PFSK-1 (cell line): Measurements from ENCODE around the gene RIMS4.

Source experiments
- FOXP2 ChIP-seq: optimal IDR thresholded peaks from 2 replicates; pipeline ENCODE3; 2011; ENCODE audit warnings: borderline replicate concordance, control low read depth, inconsistent platforms; ENCODE audit not compliant: insufficient read depth; ENCODE audit errors: extremely low read length, extremely low read depth
- POLR2AphosphoS5 ChIP-seq: IDR thresholded peaks from 2 replicates; pipeline ENCODE4 v1.6.1; 2012; ENCODE audit warnings: low read depth, mild to moderate bottlenecking, control low read depth, low read length, moderate library complexity
- REST ChIP-seq, 2 experiments: IDR thresholded peaks; 2 replicates each; pipeline versions ENCODE4 v1.6.1 to v1.8.0; 2011 to 2012; ENCODE audit warnings: low read depth in 2 of 2, low read length in 2 of 2, control low read depth in 1 of 2, inconsistent platforms in 1 of 2, mild to moderate bottlenecking in 1 of 2, moderate library complexity in 1 of 2; ENCODE audit not compliant: insufficient read depth in 1 of 2
- SIN3A ChIP-seq: IDR thresholded peaks from 2 replicates; pipeline ENCODE4 v1.6.1; 2012; ENCODE audit warnings: mild to moderate bottlenecking, low read length, moderate library complexity, borderline replicate concordance; ENCODE audit not compliant: insufficient read depth
- TAF1 ChIP-seq: IDR thresholded peaks from 2 replicates; pipeline ENCODE4 v1.6.1; 2012; ENCODE audit warnings: low read length, control low read depth, borderline replicate concordance; ENCODE audit not compliant: insufficient read depth

The RIMS4 gene

GRCh38 chr20:44773070-44773829, 37.1 kb downstream of the RIMS4 start:
- TF ChIP-seq SIN3A (no peak), REST (IDR thresholded peaks at IDR 0.05; ENCODE audit: insufficient read depth in 1 of 2, low read depth in 2 of 2, low read length in 2 of 2) (no peak), TAF1 (no peak), FOXP2 (no peak), POLR2AphosphoS5 (no peak)

GRCh38 chr20:44772636-44773035, 37.7 kb downstream of the RIMS4 start:
- TF ChIP-seq TAF1, result no peak
- no peak for TF ChIP-seq FOXP2
- TF ChIP-seq POLR2AphosphoS5, result no peak
- no peak for TF ChIP-seq REST (IDR thresholded peaks at IDR 0.05; ENCODE audit: insufficient read depth in 1 of 2, low read depth in 2 of 2, low read length in 2 of 2)
- TF ChIP-seq SIN3A, result no peak

- TF ChIP-seq REST (IDR thresholded peaks at IDR 0.05; ENCODE audit: insufficient read depth in 1 of 2, low read depth in 2 of 2, low read length in 2 of 2), result no peak
- TF ChIP-seq SIN3A, result no peak
- TF ChIP-seq POLR2AphosphoS5, result no peak
- TF ChIP-seq TAF1, result no peak
- no peak for TF ChIP-seq FOXP2
These were observed 39.2 kb downstream of the RIMS4 start for GRCh38 chr20:44771172-44771535.

- TF ChIP-seq FOXP2 (no peak), REST (IDR thresholded peaks at IDR 0.05; ENCODE audit: insufficient read depth in 1 of 2, low read depth in 2 of 2, low read length in 2 of 2) (no peak), TAF1 (no peak), POLR2AphosphoS5 (no peak)
These were observed 39.7 kb downstream of the RIMS4 start for GRCh38 chr20:44770484-44771171.
